HepG2 (cell line): ENCODE measurements around the gene VENTX.

Experiments
- CTCF ChIP-seq: sonication (generic); formaldehyde crosslinking; IDR thresholded peaks from 2 replicates; pipeline ENCODE4 v1.5.0; 2020; ENCODE audit warnings: mild to moderate bottlenecking, missing genetic modification reagents, moderate library complexity
- ESRRA ChIP-seq: sonication (generic); formaldehyde crosslinking; IDR thresholded peaks from 2 replicates; pipeline ENCODE4 v1.5.1; 2020; ENCODE audit warnings: mild to moderate bottlenecking, low read depth, missing genetic modification reagents
- FOXK2 ChIP-seq: fragments of 450-650 bp; IDR thresholded peaks from 2 replicates; pipeline ENCODE4 v1.6.1; 2016
- POLR2AphosphoS5 ChIP-seq: IDR thresholded peaks from 2 replicates; pipeline ENCODE4 v1.6.1; 2012; ENCODE audit warnings: low read depth, low read length

GRCh38 chr10:133214468-133215410 is 22.9 kb upstream of the VENTX start:
- TF ChIP-seq CTCF (CRISPR knock-in tag) (no peak), FOXK2 (no peak), POLR2AphosphoS5 (no peak), ESRRA (CRISPR knock-in tag) (no peak)
